NCI-H460 (cell line): Measurements from ENCODE around the gene KLLN. TPM values are rescaled to one million over a fixed set of nuclear protein-coding genes. Genes with fewer than 3 reads are reported as not detected.
A peak's percentile ranks its signal among the peaks of the same experiment; 100 is the strongest.
"Not testable (repeated sequence)": the region's sequence is repeated elsewhere in the genome, so short reads cannot be mapped to it uniquely, and the experiment has no call there.

Experiments
- DNase-seq: peaks from one replicate; pipeline ENCODE4 v3.0.0-alpha.2; 2016; ENCODE audit warnings: low read depth; ENCODE audit errors: extremely low read depth
- total RNA-seq: library from RNA; depleted of rRNA; stranded (reverse); fragments of >200 nt; shearing (Covaris generic); gene quantifications from 2 replicates; pipeline ENCODE4 v1.2.3, GENCODE V29; 2014

Gene KLLN
- total RNA-seq, 1 experiment from 2014 or later = 1.6 TPM

DNA sequence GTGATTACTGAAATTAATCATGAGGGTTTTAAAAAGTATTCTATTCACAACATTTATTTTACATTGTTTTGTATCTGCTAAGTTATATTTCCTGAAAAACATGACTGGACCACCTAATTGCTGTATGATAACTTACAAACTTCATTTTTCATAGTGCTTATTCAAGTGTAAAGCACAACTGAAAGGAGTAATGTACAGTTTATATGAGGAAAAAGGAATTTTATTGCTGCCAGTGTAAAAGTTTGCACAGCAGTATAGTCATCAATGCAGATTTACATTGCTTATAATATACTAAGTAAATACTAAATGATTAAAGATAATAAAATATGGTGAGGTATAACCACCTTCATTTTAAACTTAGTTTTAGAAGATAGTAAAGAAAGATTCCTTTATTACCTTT lies 4.1 kb upstream of the KLLN start:
- no peak for DNase-seq

GRCh38 chr10:87866412-87866974 lies 3.2 kb upstream of the KLLN start:
- no peak for DNase-seq

GRCh38 chr10:87865241-87865881 lies 2.0 kb upstream of the KLLN start:
- DNase-seq = no peak

DNA sequence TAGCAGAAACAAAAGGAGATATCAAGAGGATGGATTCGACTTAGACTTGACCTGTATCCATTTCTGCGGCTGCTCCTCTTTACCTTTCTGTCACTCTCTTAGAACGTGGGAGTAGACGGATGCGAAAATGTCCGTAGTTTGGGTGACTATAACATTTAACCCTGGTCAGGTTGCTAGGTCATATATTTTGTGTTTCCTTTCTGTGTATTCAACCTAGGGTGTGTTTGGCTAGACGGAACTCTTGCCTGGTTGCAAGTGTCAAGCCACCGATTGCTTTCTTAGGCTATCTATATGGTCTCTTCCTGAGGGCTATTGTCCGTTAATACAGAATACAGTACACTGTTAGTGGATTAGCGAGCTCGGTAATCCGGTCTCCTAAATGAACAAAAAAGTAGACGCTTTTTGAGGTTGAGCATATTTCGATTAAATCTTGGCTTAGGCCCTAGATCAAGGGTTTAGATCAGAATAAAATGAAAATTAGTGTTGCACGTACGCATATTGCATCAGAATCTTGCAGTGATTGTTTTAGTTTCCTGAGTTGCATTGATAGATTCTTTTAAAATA lies 1.2 kb upstream of the KLLN start:
- DNase-seq = no peak

DNA sequence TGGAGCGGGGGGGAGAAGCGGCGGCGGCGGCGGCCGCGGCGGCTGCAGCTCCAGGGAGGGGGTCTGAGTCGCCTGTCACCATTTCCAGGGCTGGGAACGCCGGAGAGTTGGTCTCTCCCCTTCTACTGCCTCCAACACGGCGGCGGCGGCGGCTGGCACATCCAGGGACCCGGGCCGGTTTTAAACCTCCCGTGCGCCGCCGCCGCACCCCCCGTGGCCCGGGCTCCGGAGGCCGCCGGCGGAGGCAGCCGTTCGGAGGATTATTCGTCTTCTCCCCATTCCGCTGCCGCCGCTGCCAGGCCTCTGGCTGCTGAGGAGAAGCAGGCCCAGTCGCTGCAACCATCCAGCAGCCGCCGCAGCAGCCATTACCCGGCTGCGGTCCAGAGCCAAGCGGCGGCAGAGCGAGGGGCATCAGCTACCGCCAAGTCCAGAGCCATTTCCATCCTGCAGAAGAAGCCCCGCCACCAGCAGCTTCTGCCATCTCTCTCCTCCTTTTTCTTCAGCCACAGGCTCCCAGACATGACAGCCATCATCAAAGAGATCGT lies 690 bp upstream of the KLLN start:
- DNase-seq = not testable (repeated sequence)

DNA sequence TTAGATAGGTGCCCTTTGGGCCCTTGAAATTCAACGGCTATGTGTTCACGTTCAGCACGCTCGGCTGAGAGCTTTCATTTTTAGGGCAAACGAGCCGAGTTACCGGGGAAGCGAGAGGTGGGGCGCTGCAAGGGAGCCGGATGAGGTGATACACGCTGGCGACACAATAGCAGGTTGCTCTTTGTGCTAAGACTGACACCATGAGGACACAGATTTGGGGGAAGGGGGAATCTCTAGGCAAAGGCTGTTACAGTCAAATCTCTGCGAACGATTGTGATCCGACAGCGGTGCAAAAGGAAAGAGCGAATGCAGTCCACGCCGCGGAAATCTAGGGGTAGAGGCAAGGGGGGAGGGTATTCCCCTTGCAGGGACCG lies 667 bp downstream of the KLLN start:
- no peak for DNase-seq

GRCh38 chr10:87861953-87862678 lies 1.2 kb downstream of the KLLN start:
- peak; percentile 98 for DNase-seq

DNA sequence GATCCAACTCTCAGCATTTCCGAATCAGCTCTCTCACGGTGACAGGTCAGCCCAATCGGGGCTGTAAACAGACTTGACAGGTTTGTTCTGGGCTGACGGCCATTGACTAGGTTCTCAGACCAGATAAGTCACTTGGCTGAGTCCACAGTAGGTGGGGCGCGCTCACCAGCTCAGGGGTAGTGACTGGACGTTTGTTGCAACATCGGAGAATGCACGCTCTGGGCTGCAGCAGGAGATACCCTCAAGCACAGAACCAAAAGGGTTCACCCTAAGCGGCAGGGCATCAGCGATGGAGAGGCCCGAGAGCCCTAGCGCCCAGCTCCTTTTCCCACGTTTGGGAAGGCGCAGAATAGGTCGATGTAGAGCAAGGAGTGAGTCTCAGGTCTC lies 1.8 kb downstream of the KLLN start:
- peak; percentile 77 for DNase-seq

GRCh38 chr10:87860816-87861403 lies 2.4 kb downstream of the KLLN start:
- no peak for DNase-seq

DNA sequence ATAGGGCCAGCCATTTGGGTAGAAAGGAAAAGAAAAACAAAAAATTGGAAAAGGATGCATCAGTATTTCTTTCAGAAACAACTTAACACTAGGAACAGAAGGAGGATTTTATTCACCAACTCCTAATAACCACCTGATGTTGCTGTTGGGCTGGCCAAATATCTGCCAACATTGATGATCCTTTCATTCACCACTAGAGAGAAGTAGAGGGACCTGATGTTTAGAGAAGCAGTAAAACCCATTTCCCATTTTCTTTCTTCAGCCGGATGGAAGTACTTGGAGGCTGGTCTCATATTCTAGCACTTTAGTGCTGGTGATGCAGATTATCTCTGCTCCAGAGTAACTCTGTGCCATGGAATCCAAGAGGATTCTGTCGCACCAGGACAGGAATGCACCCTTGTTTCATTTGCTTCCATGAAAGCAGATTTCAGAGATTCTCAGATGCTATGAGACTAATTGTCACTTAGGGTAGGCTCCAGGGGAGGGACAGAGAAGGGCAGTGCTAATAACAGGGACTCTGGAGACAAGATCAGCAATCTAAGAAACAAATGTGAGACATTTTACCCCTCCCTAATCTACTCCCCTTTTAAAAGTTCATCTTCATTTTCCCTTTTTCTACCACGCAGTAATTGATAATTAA lies 3.1 kb downstream of the KLLN start:
- DNase-seq = peak; percentile 73

GRCh38 chr10:87855665-87856064 lies 7.7 kb downstream of the KLLN start:
- not testable (repeated sequence) for DNase-seq

DNA sequence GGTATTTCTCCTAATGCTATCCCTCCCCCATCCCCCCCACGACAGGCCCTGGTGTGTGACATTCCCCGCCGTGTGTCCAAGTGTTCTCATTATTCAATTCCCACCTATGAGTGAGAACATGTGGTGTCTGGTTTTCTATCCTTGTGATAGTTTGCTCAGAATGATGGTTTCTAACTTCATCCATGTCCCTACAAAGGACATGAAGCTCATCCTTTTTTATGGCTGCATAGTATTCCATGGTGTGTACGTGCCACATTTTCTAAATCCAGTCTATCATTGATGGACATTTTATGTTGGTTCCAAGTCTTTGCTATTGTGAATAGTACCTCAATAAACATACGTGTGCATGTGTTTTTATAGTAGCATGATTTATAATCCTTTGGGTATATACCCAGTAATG lies 8.1 kb downstream of the KLLN start:
- not testable (repeated sequence) for DNase-seq

- no peak for DNase-seq
Observed at GRCh38 chr10:87852089-87852488, 11.2 kb downstream of the KLLN start.

GRCh38 chr10:87850742-87851205 lies 12.6 kb downstream of the KLLN start:
- peak; percentile 82 for DNase-seq

DNA sequence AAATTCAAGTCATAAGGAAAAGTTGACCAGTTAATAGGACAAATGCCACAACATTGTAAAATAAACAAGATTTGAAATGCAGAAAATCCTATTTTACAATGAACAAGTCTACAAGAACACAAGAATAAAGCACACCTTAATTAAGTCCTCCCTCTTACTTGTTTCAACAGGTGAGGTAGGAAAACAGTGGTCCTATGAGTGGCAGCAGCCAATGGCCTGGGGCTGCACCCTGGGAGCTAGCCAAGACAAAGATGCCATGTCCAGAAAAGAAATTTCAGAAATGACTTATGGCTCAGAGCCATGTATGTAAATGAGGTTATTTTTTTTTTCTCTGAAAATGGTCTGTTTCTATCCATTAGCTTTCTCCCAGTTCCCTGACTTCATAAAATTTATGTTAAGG lies 14.3 kb downstream of the KLLN start:
- DNase-seq = no peak

- no peak for DNase-seq
Observed at GRCh38 chr10:87847550-87847949, 15.8 kb downstream of the KLLN start.

GRCh38 chr10:87846711-87847110 lies 16.6 kb downstream of the KLLN start:
- DNase-seq = not testable (repeated sequence)

GRCh38 chr10:87846023-87846422 lies 17.3 kb downstream of the KLLN start:
- peak; percentile 99 for DNase-seq

- no peak for DNase-seq
Observed at GRCh38 chr10:87845624-87845998, 17.7 kb downstream of the KLLN start.

GRCh38 chr10:87844837-87845623 lies 18.3 kb downstream of the KLLN start:
- peak; percentile 68 for DNase-seq
